CD4-positive, alpha-beta T cell treated with Interleukin-21 for 1 hour (primary cell): Measurements from ENCODE around the gene AQP12B.

Experiments
- DNase-seq: peaks from one replicate; pipeline ENCODE4 v3.0.0-alpha.2; 2020

AQP12B gene

DNA sequence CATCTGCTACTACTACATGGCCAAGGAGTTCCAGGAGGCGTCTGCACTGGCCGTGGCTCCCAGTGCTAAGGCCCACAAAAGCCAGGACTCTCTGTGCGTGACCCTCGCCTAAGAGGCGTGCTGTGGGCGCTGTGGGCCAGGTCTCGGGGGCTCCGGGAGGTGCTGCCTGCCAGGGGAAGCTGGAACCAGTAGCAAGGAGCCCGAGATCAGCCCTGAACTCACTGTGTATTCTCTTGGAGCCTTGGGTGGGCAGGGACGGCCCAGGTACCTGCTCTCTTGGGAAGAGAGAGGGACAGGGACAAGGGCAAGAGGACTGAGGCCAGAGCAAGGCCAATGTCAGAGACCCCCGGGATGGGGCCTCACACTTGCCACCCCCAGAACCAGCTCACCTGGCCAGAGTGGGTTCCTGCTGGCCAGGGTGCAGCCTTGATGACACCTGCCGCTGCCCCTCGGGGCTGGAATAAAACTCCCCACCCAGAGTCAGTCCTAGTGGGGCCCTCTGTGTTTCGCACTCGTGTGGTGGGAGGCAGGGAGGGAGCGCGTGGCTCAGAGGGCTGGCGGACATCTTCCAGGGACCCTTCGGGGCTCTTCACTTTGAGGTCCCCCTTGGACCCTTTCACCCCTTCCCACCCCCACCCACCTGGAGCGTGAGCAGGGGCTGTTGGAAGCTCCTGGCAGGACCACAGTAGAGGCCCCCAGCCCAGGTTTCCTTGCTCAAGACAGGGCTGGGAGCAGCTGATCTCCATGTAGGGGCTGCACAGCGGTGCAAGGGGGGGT is 51.7 kb downstream of the AQP12B start:
- no peak for DNase-seq

DNA sequence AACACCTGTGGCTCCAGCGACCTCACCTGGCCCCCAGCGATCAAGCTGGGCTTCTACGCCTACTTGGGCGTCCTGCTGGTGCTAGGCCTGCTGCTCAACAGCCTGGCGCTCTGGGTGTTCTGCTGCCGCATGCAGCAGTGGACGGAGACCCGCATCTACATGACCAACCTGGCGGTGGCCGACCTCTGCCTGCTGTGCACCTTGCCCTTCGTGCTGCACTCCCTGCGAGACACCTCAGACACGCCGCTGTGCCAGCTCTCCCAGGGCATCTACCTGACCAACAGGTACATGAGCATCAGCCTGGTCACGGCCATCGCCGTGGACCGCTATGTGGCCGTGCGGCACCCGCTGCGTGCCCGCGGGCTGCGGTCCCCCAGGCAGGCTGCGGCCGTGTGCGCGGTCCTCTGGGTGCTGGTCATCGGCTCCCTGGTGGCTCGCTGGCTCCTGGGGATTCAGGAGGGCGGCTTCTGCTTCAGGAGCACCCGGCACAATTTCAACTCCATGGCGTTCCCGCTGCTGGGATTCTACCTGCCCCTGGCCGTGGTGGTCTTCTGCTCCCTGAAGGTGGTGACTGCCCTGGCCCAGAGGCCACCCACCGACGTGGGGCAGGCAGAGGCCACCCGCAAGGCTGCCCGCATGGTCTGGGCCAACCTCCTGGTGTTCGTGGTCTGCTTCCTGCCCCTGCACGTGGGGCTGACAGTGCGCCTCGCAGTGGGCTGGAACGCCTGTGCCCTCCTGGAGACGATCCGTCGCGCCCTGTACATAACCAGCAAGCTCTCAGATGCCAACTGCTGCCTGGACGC is 52.5 kb downstream of the AQP12B start:
- no peak for DNase-seq

GRCh38 chr2:240629619-240629967 is 53.1 kb downstream of the AQP12B start:
- DNase-seq, result no peak

DNA sequence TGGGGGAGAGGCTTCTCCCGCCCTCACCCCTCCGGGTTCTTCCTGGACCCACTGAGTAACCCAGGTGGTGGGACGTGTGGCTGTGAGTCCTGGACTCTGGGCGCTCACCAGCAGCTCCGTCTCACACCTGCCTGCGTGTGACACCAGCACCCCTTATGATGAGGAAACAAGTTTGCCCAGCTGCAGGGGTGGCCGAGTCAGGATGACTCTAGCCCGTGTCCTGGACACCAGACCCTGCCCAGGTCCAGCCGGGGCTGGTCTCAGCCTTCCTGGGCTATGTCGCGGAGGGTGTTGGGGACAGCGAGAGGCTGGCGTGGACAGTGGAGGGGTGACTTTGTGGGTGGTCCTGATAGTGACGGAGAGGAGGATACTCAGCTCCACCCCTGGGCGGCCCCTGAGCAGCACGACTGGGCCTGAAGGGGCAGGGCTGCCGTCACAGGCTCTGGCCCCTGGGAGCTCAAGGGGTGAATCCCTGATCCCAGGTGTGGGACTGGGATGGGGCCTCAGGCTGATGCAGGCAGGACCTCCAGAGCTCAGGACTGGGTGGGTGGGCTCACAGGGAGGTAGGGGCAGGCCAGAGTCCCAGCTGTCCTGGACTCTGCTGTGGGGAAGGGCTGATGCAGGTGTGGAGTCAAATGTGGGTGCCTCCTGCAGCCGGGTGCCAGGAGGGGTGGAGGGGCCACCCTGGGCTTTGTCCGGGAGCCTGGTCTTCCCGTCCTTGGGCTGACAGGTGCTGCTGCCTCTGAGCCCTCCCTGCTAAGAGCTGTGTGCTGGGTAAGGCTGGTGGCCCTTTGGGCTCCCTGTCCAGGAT is 53.7 kb downstream of the AQP12B start:
- no peak for DNase-seq

GRCh38 chr2:240628507-240628807 is 54.2 kb downstream of the AQP12B start:
- DNase-seq, result no peak

- no peak for DNase-seq
Observed at GRCh38 chr2:240627736-240628506, 54.8 kb downstream of the AQP12B start.

GRCh38 chr2:240626531-240627300 is 56.0 kb downstream of the AQP12B start:
- DNase-seq, result no peak
